Measurements from ENCODE around the gene PRUNE2. TPM values are rescaled to one million over a fixed set of nuclear protein-coding genes. Genes with fewer than 3 reads are reported as not detected.

PRUNE2 gene
- total and polyA plus RNA-seq, 11 donors, result 0.51 to 7.7 (median 1.4) TPM

DNA sequence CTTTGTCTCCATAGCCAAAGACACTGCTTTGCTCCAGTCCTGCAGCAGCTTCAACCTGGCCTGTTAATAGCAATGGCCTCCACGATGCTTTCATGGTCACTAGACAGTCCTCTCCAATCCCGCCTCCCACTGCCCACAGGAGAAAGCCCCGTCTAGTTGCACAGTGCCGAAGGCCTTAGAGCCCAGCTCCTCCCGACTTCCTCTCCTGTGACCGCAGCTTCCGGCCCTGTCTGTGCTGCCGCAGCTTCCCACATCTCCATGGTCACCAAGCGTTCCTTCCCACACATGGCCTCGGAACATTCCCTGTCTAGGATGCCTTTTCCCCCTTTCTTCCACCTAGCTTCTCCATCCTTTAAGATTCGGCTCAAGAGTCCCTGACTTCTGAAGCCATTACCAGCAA lies 118.2 kb downstream of the PRUNE2 start:
- DNase-seq (no peak), ATAC-seq (no peak)
- Histone ChIP-seq H3K4me3 (no peak overlapping the region), H3K27me3 (no peaks in the 10 kb centered on the region), H3K4me1 (no peaks in the 10 kb centered on the region), H3K9me3 (no peaks in the 10 kb centered on the region), H3K36me3 (no peaks in the 10 kb centered on the region), H3K27ac (no peak overlapping the region)
- intact Hi-C loops (cut with DNase I), result no loop called here
- TF ChIP-seq CTCF (IDR thresholded peaks at IDR 0.05), result no peak
- no peak for TF ChIP-seq POLR2A (IDR thresholded peaks at IDR 0.05)
- WGBS, 4 donors, result 70 to 79% (median 77%) methylated on average over 11 of the region's 11 CpGs

- no peaks in the 10 kb centered on the region for H3K36me3 ChIP-seq
- H3K9me3 ChIP-seq, result no peaks in the 10 kb centered on the region
- 84 to 94% (median 89%) methylated on average over 1 of the region's 1 CpG for WGBS, 4 donors
- no peak overlapping the region for H3K27ac ChIP-seq
- DNase-seq (no peak), ATAC-seq (no peak)
- no peaks in the 10 kb centered on the region for H3K27me3 ChIP-seq
- no peaks in the 10 kb centered on the region for H3K4me1 ChIP-seq
- no peak overlapping the region for H3K4me3 ChIP-seq
- intact Hi-C loops (cut with DNase I), result no loop called here
- no peak for TF ChIP-seq CTCF (IDR thresholded peaks at IDR 0.05)
- TF ChIP-seq POLR2A (IDR thresholded peaks at IDR 0.05), result no peak
Measured at GRCh38 chr9:76785501-76785900, 120.4 kb downstream of the PRUNE2 start.

GRCh38 chr9:76784881-76785280 lies 121.0 kb downstream of the PRUNE2 start:
- no peak for ATAC-seq
- Histone ChIP-seq H3K27me3 (no peaks in the 10 kb centered on the region), H3K9me3 (no peaks in the 10 kb centered on the region), H3K4me3 (no peak overlapping the region), H3K36me3 (no peaks in the 10 kb centered on the region), H3K4me1 (no peaks in the 10 kb centered on the region), H3K27ac (no peak overlapping the region)
- intact Hi-C loops (cut with DNase I), result no loop called here
- no peak for DNase-seq
- TF ChIP-seq POLR2A (IDR thresholded peaks at IDR 0.05) (no peak), CTCF (IDR thresholded peaks at IDR 0.05) (no peak)

GRCh38 chr9:76772686-76773445 lies 133.0 kb downstream of the PRUNE2 start:
- ATAC-seq (no peak), DNase-seq (no peak)
- TF ChIP-seq POLR2A (IDR thresholded peaks at IDR 0.05) (no peak), CTCF (IDR thresholded peaks at IDR 0.05) (no peak)
- Histone ChIP-seq H3K27ac (no peak overlapping the region), H3K36me3 (no peaks in the 10 kb centered on the region), H3K27me3 (peaks cover 0 to 3% (median 0%) of the 10 kb centered on the region in 9 donors), H3K4me1 (no peaks in the 10 kb centered on the region), H3K9me3 (no peaks in the 10 kb centered on the region), H3K4me3 (no peak overlapping the region)
- intact Hi-C loops (cut with DNase I), result no loop called here
- WGBS, 4 donors, result 46 to 66% (median 49%) methylated on average over 5 of the region's 5 CpGs

All from heart left ventricle (tissue), 16 donors.